KG1 (cell line): ENCODE results near the gene ANO10.

Source experiments
- DNase-seq: peaks from one replicate; lab custom pipeline; 2025; lab: John Stamatoyannopoulos, UW

Gene ANO10

DNA sequence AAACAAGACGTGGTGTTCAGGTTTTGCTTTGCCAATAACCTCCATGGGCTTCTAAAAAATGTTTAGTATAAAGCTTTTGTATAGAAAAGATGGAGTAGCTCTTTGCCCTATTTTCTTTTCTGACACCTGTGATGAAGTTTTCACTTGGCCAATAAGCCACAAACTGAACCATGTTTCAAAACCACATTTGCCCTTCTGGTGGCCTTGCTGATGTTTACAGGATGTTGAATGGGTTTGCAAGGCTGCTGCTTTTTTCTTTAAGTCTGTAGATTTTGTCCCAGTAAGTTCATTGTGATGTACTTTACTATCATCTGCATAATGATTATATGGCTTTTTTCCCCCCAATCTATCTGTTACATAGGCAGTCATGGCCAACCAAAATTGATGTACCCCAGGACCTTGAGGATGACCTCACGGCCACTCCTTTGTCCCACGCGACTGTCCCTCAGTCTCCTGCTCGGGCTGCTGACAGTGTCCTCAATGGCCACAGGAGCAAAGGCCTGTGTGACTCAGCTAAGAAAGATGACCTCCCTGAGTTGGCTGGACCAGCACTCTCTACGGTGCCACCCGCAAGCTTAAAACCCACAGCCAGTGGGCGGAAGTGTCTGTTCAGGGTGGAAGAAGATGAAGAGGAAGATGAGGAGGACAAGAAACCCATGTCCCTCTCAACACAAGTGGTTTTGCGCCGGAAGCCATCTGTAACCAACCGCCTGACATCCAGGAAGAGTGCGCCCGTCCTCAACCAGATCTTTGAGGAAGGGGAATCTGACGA is 274.6 kb downstream of the ANO10 start:
- no peak for DNase-seq

DNA sequence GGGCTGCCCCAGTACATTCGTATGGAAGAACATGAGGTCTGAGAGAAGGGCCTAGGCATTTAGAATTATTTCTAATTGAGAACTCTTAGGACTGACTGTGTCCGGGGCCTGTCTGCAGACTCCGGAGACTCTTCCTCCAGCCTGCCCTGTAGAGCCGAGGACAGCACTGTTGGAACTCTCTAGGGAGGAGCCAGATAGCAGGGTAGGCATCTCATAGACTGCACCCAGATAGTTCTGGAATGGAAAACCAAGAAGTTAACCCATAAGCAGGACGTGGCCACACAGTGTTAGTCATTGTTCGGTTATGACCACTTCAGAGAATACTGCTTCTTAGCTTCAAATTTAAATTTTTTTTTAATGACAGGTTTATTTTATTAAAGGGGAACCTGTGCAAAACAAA is 275.9 kb downstream of the ANO10 start:
- no peak for DNase-seq

DNA sequence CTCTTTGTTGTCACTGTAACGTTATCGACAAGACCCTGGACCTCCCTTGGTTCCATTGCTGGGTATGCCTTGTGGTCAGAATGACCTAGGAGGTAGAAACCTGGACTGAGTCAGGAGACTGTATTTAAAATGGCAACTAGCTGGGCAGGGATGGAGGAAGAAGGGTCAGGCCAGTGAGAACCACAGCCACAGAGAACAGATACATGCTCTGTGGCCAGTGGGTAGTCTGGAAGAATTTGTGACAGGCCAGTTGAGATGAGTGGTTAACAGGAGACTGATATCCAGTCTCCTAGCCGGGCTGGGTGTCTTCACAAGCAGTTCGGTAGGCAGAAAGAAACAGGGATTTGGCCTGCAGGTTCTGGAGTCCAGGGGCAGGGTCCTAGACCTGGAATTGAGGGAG is 276.6 kb downstream of the ANO10 start:
- DNase-seq = no peak

DNA sequence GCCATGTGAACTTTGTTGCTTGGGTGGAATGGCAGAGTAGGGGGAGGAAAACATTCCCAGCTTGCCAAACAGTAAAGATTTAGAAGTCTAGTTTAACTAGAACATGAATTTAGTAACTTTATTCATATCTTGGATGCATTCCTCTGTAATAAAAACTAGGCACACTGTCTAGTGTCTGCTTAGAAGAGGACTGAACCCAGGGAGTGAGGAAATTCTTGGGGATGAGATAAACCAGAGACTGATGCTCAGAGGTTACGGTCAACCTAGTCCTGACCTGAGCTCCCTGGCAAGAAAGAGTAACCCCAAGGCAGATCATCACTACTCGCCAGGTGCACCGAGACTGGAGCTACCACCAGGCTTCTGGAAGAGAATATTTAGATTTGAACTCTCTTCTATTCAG is 277.3 kb downstream of the ANO10 start:
- no peak for DNase-seq

DNA sequence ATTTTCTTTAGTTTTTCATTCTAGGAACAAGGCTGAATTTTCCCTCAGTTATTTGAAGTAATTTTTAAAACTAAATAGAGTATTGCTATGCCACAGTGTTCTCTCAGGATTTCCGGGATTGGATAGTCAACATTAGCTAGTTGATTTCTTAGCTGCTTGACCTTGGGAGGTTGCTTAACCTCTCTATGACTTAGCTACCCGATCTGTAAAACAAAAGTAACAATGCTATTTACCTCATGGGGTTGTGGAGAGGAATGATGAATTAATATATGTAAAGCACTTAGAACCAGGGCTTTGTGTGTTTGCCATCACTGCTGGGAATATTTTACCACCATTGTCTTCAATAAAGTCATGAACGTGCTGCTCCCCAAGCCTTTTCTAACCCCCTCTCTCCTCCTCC is 278.0 kb downstream of the ANO10 start:
- DNase-seq = no peak

DNA sequence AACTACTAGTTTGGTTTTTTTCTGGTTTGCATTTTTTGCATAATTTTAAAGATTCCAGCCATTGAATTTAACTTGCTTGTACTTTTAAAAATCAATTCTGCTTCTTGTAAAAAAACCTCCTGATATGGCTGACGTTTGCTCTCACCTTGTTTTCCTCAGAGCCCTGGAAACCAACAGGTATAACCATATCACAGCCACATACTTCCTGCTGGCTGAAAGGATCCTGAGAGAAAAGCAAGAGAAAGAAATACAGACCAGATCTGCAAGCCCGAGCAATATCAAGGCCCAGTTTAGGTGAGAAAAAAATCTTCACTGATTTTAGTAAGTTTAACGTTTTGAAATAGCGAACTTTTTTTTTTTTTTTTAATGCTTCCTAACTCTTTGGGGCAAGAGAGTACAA is 278.6 kb downstream of the ANO10 start:
- no peak for DNase-seq

DNA sequence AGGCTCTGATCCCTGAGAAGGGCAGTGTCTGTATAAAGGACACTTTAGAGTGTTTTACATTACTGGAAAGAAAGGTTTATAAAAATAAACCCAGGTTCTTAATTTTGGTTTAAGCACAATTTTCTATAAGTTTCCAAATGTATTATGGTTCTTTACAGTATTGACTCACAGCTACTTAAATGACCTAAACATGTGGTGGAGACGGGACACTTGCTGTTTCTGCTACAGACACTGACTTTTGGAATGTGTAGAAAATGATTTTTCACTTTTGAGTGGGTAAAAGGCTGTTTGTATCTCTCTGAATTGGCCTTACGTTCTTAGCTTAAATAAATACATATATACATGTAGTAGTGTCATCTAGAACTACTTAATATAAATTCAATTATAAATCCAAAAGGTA is 280.0 kb downstream of the ANO10 start:
- DNase-seq = no peak

DNA sequence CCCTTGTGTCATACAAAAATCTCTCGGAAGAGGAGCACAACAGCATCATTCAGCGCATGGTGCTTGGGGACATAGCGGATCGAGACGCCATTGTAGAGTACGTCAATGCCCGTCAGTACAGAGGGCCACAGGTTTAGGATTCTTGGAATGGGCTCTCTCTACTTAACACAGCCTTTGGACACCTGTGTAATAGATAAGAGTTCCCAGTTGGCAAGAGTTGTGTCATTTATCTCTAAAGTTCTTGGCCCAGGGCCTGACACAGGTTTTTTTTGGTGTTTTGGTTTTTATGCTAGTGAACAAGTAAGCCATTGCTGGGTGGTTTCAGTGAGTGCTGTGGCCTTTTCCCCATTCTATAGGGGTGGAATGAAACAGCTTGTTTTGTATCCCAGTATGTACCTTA is 281.4 kb downstream of the ANO10 start:
- DNase-seq = no peak

DNA sequence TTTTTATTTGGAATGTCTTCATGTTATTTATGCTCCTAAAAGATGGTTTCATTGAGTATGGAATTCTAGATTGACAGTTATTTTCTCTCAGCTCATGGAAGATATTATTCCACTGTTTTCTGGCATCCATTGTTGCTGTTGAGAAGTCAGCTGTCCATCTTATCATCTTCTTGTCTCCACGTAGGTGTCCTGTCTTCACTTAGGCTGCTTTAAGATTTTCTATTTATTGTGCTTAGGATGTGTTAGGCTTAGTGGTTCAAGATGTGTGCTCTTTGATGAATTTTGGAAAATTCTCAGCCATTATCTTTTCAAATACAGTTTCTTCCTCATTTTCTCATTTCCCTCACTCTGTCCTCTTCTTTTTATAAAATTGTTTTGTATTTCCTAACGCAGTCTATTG is 283.5 kb downstream of the ANO10 start:
- no peak for DNase-seq

DNA sequence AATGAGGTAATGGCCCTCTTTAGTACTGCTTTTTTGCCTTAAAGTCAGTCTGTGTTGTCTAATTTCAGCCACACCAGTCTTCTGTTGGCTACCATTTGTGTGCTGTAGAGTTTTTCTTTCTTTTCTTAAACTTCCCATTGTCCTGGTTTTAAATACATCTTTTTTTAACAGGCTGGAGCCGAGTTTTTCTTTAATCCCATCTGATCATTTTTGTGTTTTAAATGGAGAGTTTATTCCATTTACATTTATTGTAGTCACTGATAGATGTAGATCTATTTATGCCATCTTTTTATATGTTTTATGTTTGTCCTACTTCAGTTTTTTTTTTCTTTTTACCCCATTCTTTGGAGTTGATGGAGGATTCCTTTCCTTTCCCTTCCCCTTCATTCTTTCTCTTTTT is 286.0 kb downstream of the ANO10 start:
- no peak for DNase-seq

DNA sequence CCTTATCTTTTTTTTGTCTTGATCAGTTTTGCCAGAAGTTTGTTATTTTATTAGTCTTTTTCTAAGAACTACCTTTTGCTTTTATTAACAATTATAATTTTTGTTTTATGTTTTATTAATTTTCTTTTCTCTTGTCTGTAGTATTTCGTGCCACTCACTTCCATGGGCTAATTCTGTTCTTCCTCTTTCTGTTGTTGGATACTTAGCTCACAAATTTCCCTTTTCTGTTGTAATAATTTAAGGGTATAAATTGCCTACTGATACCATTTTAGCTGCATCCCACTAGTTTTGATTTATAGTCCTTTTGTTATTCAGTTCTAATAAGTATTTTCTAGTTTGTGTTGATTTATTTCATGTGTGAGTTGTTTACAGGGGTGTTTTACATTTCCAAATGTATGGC is 286.8 kb downstream of the ANO10 start:
- no peak for DNase-seq

DNA sequence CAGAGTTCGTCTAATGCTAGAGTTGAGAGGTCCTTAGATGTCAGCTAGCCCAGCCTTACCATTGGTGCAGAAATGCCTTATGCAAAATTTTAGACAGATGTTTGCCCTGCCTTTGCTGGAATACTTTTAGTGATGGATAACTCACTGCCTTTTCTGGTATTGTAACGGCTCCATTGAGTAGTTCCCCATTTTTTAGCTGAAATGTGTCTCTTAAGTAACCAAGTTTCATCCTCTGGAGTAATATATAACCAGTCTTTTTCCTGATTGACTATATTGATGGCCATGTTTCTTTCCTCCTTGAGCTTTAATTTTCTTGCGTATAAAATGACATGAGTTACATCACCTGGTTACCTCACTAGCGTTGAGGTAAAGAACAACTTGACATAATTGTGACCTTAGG is 290.4 kb downstream of the ANO10 start:
- no peak for DNase-seq

DNA sequence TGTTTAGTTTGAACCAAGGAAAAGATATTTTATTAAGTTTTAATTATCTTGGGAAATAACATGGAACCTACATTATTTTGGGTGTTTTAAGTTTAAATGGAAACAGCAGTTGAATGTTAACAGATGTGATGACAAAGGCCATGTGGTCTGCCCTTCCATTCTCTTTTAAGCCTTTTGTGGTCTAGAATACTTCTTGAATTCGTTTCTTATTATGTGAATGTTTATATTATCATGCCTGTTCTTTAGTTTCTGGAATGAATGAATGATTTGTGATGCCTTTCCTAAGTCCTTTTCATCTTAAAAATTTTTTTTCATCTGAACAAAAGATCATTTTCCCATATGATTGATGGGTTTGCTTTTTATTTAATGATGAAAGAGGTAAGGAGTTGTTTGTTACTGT is 290.8 kb downstream of the ANO10 start:
- no peak for DNase-seq

DNA sequence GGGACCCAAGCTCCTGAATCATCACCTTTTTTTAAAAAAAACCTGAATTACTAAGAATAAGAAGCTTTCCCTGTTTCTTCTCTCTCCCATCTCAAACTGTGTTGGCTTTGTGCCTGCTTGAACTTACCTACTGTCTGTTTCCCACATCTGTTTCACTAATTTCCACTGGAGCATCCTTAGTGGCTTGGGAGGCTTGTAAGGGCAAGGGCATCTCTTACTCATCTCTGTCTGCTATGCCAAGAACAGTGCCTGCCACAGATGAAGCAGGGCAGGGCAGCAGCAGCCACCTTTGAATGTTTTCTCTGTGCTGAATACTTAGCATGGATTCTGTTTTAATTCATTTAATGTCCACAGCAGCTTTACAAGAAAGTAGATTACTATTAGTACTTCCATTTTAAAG is 293.2 kb downstream of the ANO10 start:
- DNase-seq = no peak

DNA sequence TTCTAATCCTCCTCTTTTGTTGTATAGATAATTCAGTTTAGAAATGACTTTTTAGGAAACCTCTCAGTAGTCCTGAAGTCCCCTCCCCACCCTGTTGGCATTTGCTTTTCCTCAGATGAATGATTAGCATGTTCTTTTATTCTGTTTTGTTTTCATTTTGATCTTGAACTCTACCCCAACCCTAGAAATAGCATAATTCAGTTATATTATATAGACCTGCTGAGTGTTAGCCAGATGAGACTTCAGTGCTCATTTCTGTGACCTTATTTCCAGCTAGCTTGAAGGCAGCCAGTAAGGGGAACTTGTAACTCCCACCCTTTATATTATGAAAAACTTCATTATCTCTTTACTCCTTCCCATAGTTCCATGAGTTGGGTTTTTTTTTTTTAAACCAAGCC is 294.2 kb downstream of the ANO10 start:
- no peak for DNase-seq

DNA sequence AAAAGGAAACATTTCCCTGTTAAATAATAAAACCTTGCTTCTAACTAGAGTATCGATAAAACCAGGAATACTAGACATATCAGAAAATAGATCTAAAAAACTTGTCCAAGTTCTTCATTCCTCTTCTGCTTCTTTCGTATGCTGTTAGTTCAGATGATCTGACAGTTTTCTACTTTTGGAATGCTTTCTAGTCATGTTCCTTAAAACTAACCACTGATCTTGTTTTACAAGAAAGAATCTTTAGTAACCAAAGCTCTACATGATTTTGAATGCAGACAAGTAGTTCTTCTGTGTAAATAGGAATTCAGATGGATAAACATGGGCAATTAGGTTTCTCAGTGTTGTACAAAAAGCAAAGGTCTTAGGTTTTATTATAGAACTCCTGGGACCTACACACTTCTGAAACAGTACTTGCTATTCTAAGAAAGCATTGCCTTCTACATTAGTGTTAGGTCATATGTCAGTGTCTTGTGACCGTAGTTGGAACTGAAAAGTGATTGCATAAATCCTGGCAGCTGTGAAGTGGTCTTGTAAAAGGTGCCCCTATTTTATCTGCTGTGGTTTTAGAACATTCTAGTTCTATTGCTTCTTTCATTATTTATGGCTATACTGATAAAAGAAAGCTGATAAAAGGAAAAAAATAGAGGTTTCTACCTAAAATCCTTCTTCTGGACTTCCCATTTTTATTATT is 294.8 kb downstream of the ANO10 start:
- DNase-seq = no peak

DNA sequence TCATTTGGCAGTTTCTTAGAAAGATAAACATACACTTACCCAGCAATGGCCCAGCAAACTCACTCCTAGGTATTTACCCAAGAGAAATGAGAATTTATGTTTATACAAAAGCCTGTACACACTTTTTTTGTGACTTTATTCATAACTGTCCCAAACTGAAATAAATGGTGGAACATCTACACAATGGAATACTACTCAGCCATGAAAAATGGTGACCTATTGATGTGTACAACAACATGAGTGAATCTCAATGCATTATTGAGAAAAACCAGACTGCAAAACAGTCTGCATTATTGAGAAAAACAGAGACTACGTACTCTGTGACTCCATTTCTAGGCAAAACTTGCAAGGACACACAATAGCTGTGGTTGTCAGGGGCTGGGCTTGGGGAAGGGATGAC is 298.3 kb downstream of the ANO10 start:
- DNase-seq = no peak

DNA sequence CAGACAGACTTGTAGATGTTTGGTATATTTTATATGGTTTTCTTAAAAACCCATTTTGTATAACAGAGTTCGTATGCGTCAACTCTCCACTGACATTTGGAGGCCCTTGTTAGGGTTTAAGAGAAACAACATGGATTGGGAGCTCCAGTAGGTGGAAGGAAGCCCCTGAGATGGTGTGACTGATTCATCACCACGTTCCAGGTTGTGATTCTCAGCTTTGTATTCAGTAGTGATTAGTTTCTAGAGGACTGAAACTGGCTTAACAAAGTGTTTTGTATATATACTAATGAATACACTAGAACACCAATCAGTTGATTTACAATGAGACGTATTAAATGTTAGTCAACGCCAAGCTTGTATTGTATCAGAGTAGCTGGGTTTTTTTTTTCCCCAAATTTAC is 301.5 kb downstream of the ANO10 start:
- DNase-seq = no peak

DNA sequence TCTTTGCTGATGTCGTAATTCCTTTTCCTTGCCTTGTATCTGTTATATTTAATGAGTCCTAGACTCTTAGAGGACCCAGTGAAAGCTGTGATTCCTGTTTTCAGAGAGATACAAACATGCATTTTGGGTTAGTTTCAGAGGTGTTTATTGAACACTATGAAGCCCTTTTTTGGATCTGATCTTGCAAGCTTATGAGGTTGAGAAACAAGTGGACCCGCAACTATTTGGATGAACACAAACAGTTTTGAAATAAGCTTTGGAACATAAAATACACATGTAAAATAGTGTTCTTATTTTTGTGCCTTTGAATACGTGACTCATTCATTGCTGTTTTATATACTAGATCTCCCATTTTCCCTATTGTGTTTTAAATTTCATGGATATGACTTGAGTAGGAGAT is 302.0 kb downstream of the ANO10 start:
- DNase-seq = no peak

DNA sequence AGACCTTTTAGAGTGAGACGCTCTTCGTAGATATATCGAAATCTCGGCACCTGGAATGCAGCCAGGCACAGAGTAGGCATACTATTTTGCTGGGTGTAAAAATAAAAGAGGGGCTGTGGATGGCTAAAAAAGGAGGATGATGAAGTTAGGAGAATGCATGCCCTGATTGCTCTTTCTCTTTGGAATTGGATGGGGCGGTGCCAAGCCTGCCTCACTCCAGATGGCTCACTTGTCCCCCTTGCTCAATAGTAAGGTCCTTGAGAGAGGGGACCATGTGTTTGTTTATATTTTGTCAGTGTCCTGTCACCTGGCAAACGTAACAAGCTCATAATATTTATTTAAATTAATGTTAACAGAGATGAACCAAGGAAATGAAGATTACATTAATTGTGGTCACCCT is 302.4 kb downstream of the ANO10 start:
- no peak for DNase-seq

DNA sequence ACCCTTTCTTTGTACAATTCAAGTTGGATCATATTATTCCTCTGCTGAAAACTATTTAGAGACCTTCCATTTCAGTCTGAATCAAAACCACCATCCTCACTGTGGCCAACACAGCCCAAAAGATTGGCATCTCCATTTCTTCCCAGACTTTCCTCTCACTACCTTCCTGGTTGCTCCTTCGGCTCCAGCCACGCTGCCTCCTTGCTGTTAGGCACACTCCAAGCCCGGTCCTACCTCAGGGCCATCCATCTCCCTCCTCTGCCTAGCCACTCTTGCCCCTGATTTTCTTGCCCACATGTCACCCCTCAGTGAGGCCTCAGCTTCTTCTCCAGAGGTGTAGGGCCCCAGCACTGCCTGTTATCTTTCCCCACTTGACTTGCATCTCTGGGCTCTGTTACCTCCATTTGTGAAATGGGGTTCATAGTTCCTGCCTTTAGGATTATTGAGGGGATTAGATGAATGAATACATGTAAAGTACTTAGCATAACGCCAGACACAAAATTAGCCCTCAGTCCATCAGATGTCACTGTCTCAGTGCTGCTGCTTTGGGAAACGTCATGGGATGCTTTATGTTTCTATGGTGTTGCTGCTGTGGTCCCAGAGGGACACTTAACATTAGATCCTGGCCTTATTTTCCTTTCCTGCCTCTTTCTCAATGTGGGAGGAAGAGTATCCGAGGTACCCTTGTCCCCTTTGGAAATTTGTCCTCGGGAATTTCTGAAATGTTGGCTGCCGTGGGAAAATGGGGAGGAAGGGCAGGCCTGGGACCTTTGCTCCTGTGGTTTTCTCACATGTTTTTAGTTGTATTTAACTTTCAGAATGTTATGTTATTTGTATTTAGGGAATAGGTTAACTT is 304.1 kb downstream of the ANO10 start:
- DNase-seq = no peak

DNA sequence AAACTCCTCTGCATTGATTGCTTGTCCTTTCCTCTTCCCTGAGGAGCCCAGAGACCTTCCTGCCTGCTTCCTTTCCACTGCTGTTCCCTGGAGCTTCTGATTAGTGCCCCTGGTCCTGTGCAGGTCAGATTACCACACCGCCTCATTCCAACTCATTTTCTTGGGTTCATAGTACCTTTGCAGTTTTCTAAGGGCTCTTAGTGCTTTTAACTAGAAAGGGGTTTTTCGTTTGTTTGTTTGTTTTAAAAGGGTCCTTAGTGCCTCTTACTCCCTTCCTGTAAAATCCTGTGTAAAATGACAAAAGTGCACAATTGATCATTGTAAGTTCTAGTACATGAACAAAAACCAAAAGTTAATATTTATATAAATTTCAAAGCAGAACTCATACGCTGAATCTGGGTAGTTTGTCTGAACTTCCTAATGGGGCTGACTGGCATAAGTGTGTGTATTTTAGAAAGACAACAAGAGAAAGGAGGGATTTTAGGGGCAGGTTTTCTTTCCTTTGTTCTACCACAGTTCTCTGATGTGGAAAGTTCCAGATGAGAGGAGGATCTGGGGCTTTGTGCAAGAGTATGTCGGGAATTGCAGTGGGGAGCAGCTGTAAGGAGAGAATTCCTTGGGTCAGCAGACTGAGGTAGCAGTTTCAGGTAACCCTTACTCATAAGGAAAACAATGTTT is 304.9 kb downstream of the ANO10 start:
- DNase-seq = no peak
